GM18498 (cell line): Measurements from ENCODE around the gene SRGAP1.
A peak's percentile ranks its signal among the peaks of the same experiment; 100 is the strongest.

ENCODE experiments used
- ATAC-seq: cut with Tn5 transposase; IDR thresholded peaks from one replicate; pipeline ENCODE4 v1.9.1; 2021; ENCODE audit warnings: mild to moderate bottlenecking, moderate library complexity; ENCODE audit not compliant: unreplicated experiment

SRGAP1 gene

GRCh38 chr12:63900922-63901793, 56.7 kb downstream of the SRGAP1 start:
- ATAC-seq, result no peak

- ATAC-seq, result no peak
Measured at GRCh38 chr12:63904653-63905052, 60.2 kb downstream of the SRGAP1 start.

DNA sequence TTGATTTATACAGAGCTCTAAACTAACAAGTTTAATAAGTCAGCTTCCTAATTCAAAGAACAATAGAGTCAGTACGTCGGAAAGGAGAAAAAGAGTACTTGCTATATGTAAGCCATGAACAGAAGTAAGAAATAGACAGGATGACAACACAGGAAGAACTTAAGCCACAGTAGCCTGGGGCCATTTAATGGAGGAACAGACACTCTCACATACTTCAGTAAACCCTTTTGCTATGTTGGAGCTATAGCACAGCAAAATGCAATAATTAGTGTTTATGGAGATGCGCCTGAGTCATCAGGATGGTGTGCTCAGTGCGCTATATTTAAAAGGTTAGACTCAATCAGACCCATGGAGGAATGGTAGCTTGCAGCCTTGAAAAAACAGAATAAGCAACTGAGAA, 61.0 kb downstream of the SRGAP1 start:
- ATAC-seq, result no peak

- ATAC-seq, result no peak
Measured at GRCh38 chr12:63906876-63907275, 62.4 kb downstream of the SRGAP1 start.

- no peak for ATAC-seq
Measured at GRCh38 chr12:63907561-63907960, 63.1 kb downstream of the SRGAP1 start.

DNA sequence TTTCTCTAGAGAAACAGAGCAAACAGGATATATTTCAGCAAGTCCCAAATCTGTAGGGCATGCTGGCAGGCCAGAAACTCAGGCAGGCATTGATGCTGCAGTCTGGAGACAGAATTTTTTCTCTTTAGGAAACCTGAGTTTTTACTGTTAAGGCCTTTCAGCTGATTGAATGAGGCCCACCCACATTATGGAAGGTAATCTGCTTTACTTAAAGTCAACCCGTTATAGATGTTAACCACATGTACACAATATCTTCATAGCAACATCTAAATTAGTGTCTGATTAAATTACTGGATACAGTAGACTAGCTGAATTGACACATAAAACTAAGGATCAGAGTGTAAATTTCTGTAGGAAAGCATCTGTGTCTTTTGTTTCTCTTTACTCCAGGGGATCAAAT, 65.2 kb downstream of the SRGAP1 start:
- no peak for ATAC-seq

GRCh38 chr12:63911341-63911740, 66.8 kb downstream of the SRGAP1 start:
- no peak for ATAC-seq

DNA sequence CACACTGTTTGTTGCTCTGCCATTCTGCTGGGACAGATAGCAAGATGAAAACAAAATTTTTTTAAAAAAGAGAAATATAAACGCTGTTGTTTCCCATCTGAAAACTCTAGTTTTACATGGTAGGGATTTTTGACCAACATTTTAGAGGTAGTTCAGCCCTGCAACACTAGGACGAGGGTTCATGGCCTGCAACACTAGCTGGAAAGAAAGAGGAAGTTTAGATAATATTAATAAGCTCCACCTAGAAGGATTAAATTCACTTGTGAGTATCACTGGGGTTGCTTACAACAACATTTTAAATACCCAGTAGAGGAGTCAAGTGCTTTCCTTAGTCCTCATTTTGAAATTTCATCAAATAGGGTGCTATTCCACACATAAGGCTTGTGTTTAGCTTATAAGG, 68.2 kb downstream of the SRGAP1 start:
- ATAC-seq, result no peak

GRCh38 chr12:63913929-63914328, 69.4 kb downstream of the SRGAP1 start:
- no peak for ATAC-seq

DNA sequence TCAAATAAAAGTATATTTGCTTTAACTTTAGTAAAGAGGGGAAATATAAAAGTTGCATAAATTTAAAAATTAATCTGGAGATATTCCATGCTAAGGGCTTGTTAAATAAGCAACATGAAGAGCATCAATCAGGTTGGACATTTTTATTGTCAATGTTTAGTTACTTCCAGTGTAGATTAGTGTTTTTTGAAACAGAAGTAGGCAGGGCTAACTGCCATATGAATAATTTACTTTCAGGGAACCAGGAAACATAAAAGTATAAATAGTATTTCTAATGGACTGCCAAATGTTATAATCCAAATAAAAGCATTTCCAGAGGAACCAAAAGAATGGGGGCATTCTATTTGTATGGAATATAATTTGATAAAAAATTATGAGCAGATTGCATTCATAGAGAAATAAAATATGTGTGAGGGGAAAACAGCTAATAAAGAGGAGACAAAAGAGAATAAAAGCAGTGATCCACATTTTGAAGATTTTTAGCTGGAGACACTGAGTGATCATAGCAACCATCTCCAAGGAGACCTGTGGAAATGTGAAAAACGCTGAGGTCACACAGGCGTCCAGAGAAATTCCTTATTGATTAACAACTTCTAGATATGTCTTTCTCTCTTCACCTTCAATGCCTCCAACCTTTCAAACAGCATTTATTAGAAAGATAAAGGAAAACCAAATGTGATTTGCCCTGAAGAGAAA, 70.8 kb downstream of the SRGAP1 start:
- no peak for ATAC-seq

GRCh38 chr12:63916561-63917476, 72.3 kb downstream of the SRGAP1 start:
- ATAC-seq, result no peak

- no peak for ATAC-seq
Measured at GRCh38 chr12:63917477-63917862, 73.0 kb downstream of the SRGAP1 start.

DNA sequence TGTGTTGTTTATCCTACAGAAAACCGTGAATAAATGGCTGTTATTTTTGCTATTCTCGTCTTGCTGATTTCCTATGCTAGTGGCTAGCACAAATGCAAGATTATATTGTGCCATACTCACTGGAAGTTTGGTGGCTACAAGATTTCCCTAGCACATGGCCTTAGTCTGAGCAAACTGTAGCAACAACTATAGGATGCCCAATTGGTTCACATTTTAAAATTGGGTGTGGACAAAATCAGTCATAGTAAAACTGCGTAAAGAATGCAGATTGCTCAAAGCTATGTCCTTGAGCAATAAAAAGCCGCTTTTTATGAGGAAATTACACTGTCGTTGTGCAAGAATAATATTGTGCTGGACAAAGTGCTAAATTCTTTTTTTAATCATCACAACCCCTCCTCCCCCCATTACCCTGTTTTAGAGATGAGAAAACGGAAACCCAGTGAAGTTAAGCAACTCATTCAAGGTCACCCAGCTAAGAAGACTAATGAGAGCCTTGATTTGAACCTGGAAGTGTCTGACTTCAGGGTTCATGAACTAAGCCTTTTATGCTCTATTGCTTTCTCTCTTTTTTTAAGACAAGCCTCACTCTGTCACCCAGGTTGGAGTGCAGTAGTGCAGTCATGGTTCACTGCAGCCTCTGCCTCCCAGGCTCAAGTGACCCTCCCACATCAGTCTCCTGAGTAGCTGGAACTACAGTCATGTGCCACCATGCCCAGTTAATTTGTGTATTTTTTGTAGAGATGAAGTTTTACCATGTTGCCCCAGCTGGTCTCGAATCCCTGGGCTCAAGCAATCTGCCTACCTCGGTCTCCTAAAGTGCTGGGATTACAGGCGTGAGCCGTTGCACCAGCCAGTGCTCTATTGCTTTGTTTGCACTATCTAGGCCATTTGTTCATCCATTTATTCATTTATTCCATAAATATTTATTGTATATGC, 73.6 kb downstream of the SRGAP1 start:
- ATAC-seq, result peak; percentile 80

GRCh38 chr12:63918800-63919300, 74.3 kb downstream of the SRGAP1 start:
- no peak for ATAC-seq

GRCh38 chr12:63919756-63920155, 75.3 kb downstream of the SRGAP1 start:
- no peak for ATAC-seq

DNA sequence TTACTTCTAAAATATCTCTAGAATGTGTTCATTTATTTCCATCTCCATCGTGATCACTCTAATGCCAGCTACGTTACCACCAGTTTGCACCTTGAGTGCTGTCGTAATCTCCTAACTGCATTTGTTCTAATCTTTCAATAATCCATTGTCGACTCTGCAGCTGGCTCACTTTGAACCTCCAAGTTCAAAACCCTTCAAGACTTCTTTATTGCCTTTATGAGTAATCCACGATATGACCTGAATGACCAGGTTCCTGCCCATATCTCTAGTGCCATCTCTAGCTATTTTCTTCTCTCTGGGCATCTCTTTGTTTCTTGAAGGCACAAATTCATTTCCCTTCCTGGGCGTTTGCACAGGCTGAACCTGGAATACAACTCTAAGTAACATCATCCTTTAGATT, 76.7 kb downstream of the SRGAP1 start:
- ATAC-seq, result no peak

- ATAC-seq, result no peak
Measured at GRCh38 chr12:63922474-63922873, 78.0 kb downstream of the SRGAP1 start.

- ATAC-seq, result no peak
Measured at GRCh38 chr12:63924781-63925180, 80.3 kb downstream of the SRGAP1 start.

DNA sequence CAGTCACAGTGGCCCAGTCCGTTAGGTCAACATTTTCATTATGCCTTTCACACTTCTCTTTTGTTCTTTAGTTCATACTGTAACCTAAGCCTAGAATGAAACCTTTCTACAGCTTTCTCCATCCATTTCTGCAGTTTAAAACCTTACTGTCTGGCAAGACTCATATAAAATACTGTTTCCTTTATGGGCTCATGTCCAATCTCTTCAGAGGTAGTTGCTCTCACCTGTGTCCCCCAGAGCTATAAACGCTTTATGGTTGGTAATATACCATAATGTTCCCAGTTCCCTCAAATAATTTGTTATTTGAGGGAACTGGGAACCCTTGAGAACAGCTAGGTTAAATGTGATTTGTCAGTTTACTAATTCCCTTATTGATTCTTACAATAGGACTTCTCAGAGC, 83.0 kb downstream of the SRGAP1 start:
- ATAC-seq, result no peak

GRCh38 chr12:63928305-63928704, 83.8 kb downstream of the SRGAP1 start:
- peak; percentile 74 for ATAC-seq
